SK-N-SH (cell line): ENCODE data around the gene CBLN3. TPM values are rescaled to one million over a fixed set of nuclear protein-coding genes. Genes with fewer than 3 reads are reported as not detected.

Source experiments
- CTCF ChIA-PET: fragments of 300-600, 350-600 bp; formaldehyde crosslinking; extraction: SDS; loops from one replicate; lab custom pipeline; 2021; lab: Yijun Ruan, JAX
- POLR2A ChIA-PET: fragments of 350-600 bp; sonication (Branson Sonifier 250); formaldehyde crosslinking; extraction: SDS; loops from one replicate; lab custom pipeline; 2020; ENCODE audit warnings: antibody characterized with exemption, inconsistent platforms; lab: Yijun Ruan, JAX
- DNase-seq: peaks from one replicate; pipeline ENCODE4 v3.0.0; 2012
- H2AFZ ChIP-seq: fragments of 200-600 bp; sonication (generic); 2 replicates; pipeline ENCODE4 v1.8.1; 2016; ENCODE audit warnings: antibody characterized with exemption, mild to moderate bottlenecking, low read depth
- H3F3A ChIP-seq: fragments of 200-600 bp; sonication (generic); replicated peaks from 2 replicates; pipeline ENCODE3; 2016; ENCODE audit warnings: antibody characterized with exemption, mild to moderate bottlenecking; ENCODE audit not compliant: insufficient read depth
- H3K27ac ChIP-seq, 2 experiments: fragments of 200-500 bp in 1 of 2; fragments of 200-600 bp in 1 of 2; sonication (Bioruptor generic) in 1 of 2; sonication (generic), shearing (Covaris generic) in 1 of 2; 2 replicates each; pipeline versions ENCODE4 v1.5.1 to v1.6.1; 2014 to 2016; ENCODE audit warnings: low read depth in 2 of 2, inconsistent platforms in 1 of 2, low read length in 1 of 2, mild to moderate bottlenecking in 1 of 2, mixed read lengths in 1 of 2
- H3K27me3 ChIP-seq: fragments of 200-600 bp; sonication (generic), shearing (Covaris generic); 2 replicates; pipeline ENCODE4 v1.6.1; 2016; ENCODE audit warnings: mixed run types; ENCODE audit not compliant: insufficient read depth
- H3K36me3 ChIP-seq, 2 experiments: fragments of 200-500 bp in 1 of 2; fragments of 200-600 bp in 1 of 2; sonication (Bioruptor generic) in 1 of 2; sonication (generic) in 1 of 2; replicated peaks in 1 of 2; 2 replicates each; pipeline versions ENCODE3 to v1.5.1; 2014 to 2016; ENCODE audit warnings: low read length in 1 of 2, mild to moderate bottlenecking in 1 of 2; ENCODE audit not compliant: insufficient read depth in 2 of 2, control insufficient read depth in 1 of 2
- H3K4me1 ChIP-seq, 2 experiments: fragments of 200-500 bp in 1 of 2; fragments of 200-600 bp in 1 of 2; sonication (Bioruptor generic) in 1 of 2; sonication (generic), shearing (Covaris generic) in 1 of 2; 2 replicates each; pipeline versions ENCODE4 v1.5.1 to v1.6.1; 2014 to 2016; ENCODE audit warnings: low read depth in 1 of 2, low read length in 1 of 2, mixed run types in 1 of 2; ENCODE audit not compliant: insufficient read depth in 2 of 2, control insufficient read depth in 1 of 2
- H3K4me2 ChIP-seq: fragments of 200-600 bp; sonication (generic), shearing (Covaris generic); 2 replicates; pipeline ENCODE4 v1.6.1; 2017; ENCODE audit warnings: mixed run types
- H3K4me3 ChIP-seq, 2 experiments: fragments of 200-500 bp in 1 of 2; fragments of 200-600 bp in 1 of 2; sonication (Bioruptor generic) in 1 of 2; sonication (generic), shearing (Covaris generic) in 1 of 2; 2 replicates each; pipeline versions ENCODE4 v1.5.1 to v1.8.1; 2014 to 2016; ENCODE audit warnings: low read depth in 2 of 2, inconsistent platforms in 1 of 2, low read length in 1 of 2, mild to moderate bottlenecking in 1 of 2, mixed read lengths in 1 of 2, moderate library complexity in 1 of 2
- H3K79me2 ChIP-seq: fragments of 200-600 bp; sonication (generic); 2 replicates; pipeline ENCODE4 v1.8.1; 2017; ENCODE audit warnings: mild to moderate bottlenecking; ENCODE audit not compliant: insufficient read depth
- H3K9ac ChIP-seq: fragments of 200-600 bp; sonication (generic); 2 replicates; pipeline ENCODE4 v1.6.1; 2017; ENCODE audit warnings: mixed run types
- H3K9me2 ChIP-seq: fragments of 200-600 bp; sonication (generic); 2 replicates; pipeline ENCODE4 v1.6.1; 2017; ENCODE audit warnings: mixed run types
- H3K9me3 ChIP-seq: fragments of 200-600 bp; sonication (generic); 2 replicates; pipeline ENCODE4 v1.6.1; 2017; ENCODE audit warnings: mixed run types, mild to moderate bottlenecking, moderate library complexity
- H4K20me1 ChIP-seq: fragments of 200-600 bp; sonication (generic); 2 replicates; pipeline ENCODE4 v1.6.1; 2017; ENCODE audit warnings: mild to moderate bottlenecking, mixed run types; ENCODE audit not compliant: insufficient read depth
- JUND ChIP-seq: IDR thresholded peaks from 2 replicates; pipeline ENCODE4 v1.4.0; 2012
- NRF1 ChIP-seq: IDR thresholded peaks from 2 replicates; pipeline ENCODE4 v1.6.1; 2012; ENCODE audit warnings: low read depth, mild to moderate bottlenecking, low read length
- WGBS: methylation state at CpG from one replicate; pipeline ENCODE4 v1.1.6; 2017; ENCODE audit warnings: low lambda C conversion rate; 5-methylcytosine and 5-hydroxymethylcytosine counted together
- polyA plus RNA-seq, 3 experiments: library from polyadenylated mRNA; depleted of rRNA; stranded (reverse); fragments of >200 nt; gene quantifications; 2 replicates each; pipeline ENCODE4 v1.2.3, GENCODE V29; 2012
- TF ChIP-seq, protein P1 (sequence below): IDR thresholded peaks from 2 replicates; pipeline ENCODE4 v1.6.1; 2012; ENCODE audit warnings: mild to moderate bottlenecking, low read depth, low read length, moderate library complexity
- TF ChIP-seq, protein P2 (sequence below): fragments of 150-350 bp; IDR thresholded peaks from 2 replicates; pipeline ENCODE4 v1.6.1; 2017; ENCODE audit warnings: antibody characterized with exemption, low read length, low read depth, borderline replicate concordance

Gene CBLN3
- polyA plus RNA-seq, 1 of the 3 experiments (the other 2 are of a cell fraction), result 1.8 TPM

DNA sequence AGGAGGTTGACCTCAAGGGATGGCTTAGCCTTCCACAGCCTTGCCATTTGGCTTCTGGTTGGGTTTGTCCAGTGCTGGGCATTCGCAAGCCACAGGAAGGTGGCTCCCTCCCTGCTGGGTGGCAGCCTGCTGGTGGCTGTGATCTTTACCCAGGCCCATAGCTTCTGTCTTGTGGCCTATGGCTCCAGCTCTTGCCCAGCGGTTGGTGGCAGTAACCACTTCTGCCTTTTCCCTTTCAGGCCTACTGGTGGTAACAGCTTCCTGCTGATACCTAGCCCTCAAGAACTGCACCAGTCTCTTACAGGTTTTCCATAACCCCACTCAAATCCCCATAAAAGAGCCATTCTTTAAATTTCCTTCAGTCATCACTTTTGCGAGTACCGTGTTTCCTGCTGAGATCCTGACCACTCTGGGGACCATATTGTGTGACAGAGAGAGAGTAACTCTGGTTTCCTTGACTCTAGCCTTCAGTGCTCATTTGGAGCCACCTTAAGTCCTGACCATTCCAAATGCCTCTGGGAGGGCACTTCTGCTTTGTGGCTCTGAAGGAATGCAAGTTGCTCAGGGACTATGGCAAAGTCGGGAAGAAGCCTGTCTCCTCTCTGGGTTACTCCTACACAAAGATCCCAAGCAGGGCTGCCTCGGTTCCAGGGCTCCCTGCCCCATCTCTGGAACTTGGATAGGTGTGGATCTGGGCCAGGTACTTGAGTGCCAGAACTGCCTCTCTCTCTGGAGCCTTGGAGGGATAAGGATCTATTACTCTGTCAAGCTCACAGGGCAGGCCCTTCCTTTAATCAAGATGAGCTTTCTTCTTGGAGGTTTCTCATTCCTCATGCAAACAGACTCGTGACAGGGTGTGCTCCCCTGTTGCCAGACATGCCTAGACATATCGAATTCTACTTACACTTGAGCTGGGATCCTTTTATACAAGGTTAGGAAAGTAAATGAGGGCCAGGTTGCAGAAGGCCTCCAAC lies 33.6 kb downstream of the CBLN3 start:
- H3K27ac ChIP-seq, result no peak overlapping the region

DNA sequence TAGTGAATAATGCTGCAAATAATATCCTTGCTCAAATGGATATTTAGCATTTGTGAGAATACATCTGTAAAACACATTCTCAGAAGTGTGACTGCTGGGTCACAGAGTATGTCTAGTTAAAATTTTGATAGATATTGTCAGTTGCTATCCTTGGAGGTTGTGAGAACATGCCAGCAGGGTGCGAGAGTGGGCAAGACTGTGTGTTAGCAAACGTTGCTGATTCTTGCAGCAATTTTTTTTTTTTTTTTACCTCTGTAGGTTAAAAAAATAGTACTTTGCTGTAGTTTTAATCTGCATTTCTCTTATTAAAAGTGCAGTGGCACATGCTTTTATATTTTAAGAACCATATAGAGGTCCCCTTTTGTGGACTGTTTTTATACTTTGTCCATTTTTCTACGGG lies 35.2 kb downstream of the CBLN3 start:
- 58% methylated on average over 3 of the region's 3 CpGs for WGBS
- H3K36me3 ChIP-seq, result no peaks in the 10 kb centered on the region
- no peak for DNase-seq
- peaks cover 0 to 10% of the 10 kb centered on the region in 2 experiments; a peak in 2 of 4 replicates for H3K4me1 ChIP-seq
- H2AFZ ChIP-seq, result no peak overlapping the region
- no peaks in the 10 kb centered on the region for H4K20me1 ChIP-seq
- H3K9me3 ChIP-seq, result no peaks in the 10 kb centered on the region
- no peak overlapping the region for H3K27ac ChIP-seq
- ChIA-PET CTCF (interaction anchor here (1.0 to 2.5 kb wide), 4 partner anchors 14 to 37 kb away, joined by 3 to 7 read pairs (median 4); no protein-coding TSS in a partner anchor), POLR2A (no interaction called here)
- H3K9me2 ChIP-seq, result no peaks in the 10 kb centered on the region
- H3K4me2 ChIP-seq, result no peak overlapping the region
- no peaks in the 10 kb centered on the region for H3K79me2 ChIP-seq
- TF ChIP-seq, protein P1, sequence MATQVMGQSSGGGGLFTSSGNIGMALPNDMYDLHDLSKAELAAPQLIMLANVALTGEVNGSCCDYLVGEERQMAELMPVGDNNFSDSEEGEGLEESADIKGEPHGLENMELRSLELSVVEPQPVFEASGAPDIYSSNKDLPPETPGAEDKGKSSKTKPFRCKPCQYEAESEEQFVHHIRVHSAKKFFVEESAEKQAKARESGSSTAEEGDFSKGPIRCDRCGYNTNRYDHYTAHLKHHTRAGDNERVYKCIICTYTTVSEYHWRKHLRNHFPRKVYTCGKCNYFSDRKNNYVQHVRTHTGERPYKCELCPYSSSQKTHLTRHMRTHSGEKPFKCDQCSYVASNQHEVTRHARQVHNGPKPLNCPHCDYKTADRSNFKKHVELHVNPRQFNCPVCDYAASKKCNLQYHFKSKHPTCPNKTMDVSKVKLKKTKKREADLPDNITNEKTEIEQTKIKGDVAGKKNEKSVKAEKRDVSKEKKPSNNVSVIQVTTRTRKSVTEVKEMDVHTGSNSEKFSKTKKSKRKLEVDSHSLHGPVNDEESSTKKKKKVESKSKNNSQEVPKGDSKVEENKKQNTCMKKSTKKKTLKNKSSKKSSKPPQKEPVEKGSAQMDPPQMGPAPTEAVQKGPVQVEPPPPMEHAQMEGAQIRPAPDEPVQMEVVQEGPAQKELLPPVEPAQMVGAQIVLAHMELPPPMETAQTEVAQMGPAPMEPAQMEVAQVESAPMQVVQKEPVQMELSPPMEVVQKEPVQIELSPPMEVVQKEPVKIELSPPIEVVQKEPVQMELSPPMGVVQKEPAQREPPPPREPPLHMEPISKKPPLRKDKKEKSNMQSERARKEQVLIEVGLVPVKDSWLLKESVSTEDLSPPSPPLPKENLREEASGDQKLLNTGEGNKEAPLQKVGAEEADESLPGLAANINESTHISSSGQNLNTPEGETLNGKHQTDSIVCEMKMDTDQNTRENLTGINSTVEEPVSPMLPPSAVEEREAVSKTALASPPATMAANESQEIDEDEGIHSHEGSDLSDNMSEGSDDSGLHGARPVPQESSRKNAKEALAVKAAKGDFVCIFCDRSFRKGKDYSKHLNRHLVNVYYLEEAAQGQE, result no peak
- TF ChIP-seq JUND, result no peak
- TF ChIP-seq NRF1, result no peak
- H3K4me3 ChIP-seq, result no peak overlapping the region
- no peak overlapping the region for H3K9ac ChIP-seq
- peaks cover 15% of the 10 kb centered on the region for H3F3A ChIP-seq
- no peaks in the 10 kb centered on the region for H3K27me3 ChIP-seq

More for the DNA sequence above, 33.6 kb downstream of the CBLN3 start:
- H3K9ac ChIP-seq, result no peak overlapping the region
- peaks cover 15% of the 10 kb centered on the region for H3F3A ChIP-seq
- TF ChIP-seq, protein P2, sequence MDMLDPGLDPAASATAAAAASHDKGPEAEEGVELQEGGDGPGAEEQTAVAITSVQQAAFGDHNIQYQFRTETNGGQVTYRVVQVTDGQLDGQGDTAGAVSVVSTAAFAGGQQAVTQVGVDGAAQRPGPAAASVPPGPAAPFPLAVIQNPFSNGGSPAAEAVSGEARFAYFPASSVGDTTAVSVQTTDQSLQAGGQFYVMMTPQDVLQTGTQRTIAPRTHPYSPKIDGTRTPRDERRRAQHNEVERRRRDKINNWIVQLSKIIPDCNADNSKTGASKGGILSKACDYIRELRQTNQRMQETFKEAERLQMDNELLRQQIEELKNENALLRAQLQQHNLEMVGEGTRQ, result no peak
- peaks cover 0 to 22% of the 10 kb centered on the region in 2 experiments; a peak in 2 of 4 replicates for H3K4me1 ChIP-seq
- no peak overlapping the region for H3K4me3 ChIP-seq
- 66% methylated on average over 7 of the region's 8 CpGs for WGBS
- H3K27me3 ChIP-seq, result no peaks in the 10 kb centered on the region
- no peak for DNase-seq
- CTCF ChIA-PET, result interaction anchor here (0.8 to 3.1 kb wide), 4 partner anchors 30 to 62 kb away, joined by 3 to 16 read pairs (median 5); partner anchors contain the start of gene ADCY4
- no peak overlapping the region for H3K4me2 ChIP-seq
- H4K20me1 ChIP-seq, result no peaks in the 10 kb centered on the region
- no peaks in the 10 kb centered on the region for H3K36me3 ChIP-seq
- H3K9me2 ChIP-seq, result no peaks in the 10 kb centered on the region
- POLR2A ChIA-PET, result no interaction called here
- no peaks in the 10 kb centered on the region for H3K9me3 ChIP-seq
- no peak overlapping the region for H2AFZ ChIP-seq
- no peaks in the 10 kb centered on the region for H3K79me2 ChIP-seq
